Breast epithelium (tissue), 3 donors: Measurements from ENCODE around the gene DPYD.

Experiments
- CTCF ChIP-seq, 3 donors: fragments of 450-650 bp; IDR thresholded peaks; one replicate each; pipeline ENCODE4 v1.5.1; 2016 to 2017; ENCODE audit warnings: antibody characterized with exemption in 3 of 3, mild to moderate bottlenecking in 3 of 3, moderate library complexity in 3 of 3
- POLR2AphosphoS5 ChIP-seq, 3 donors: sonication (generic); formaldehyde crosslinking; IDR thresholded peaks; one replicate each; pipeline ENCODE4 v1.6.1; 2017; ENCODE audit warnings: antibody characterized with exemption in 3 of 3

- no peak for TF ChIP-seq CTCF (IDR thresholded peaks at IDR 0.05)
- TF ChIP-seq POLR2AphosphoS5 (IDR thresholded peaks at IDR 0.05), result no peak
Observed at GRCh38 chr1:97792655-97793054, 128.2 kb downstream of the DPYD start.
